DOHH2 (cell line): ENCODE results near the gene PIGT.

ENCODE experiments used
- H3F3A ChIP-seq: fragments of 200-600 bp; sonication (generic), shearing (Covaris generic); 2 replicates; pipeline ENCODE4 v1.6.0; 2016; ENCODE audit warnings: antibody characterized with exemption, mild to moderate bottlenecking; ENCODE audit not compliant: control insufficient read depth, insufficient read depth
- H3K27ac ChIP-seq: fragments of 200-600 bp; sonication (generic); 2 replicates; pipeline ENCODE4 v1.5.1; 2014; ENCODE audit warnings: low read depth, mild to moderate bottlenecking, low read length, moderate library complexity
- H3K27me3 ChIP-seq: fragments of 200-600 bp; sonication (generic); 2 replicates; pipeline ENCODE4 v1.6.1; 2014; ENCODE audit warnings: mild to moderate bottlenecking, low read length, mixed read lengths; ENCODE audit not compliant: control insufficient read depth
- H3K36me3 ChIP-seq: fragments of 200-600 bp; sonication (generic); 2 replicates; pipeline ENCODE4 v1.6.1; 2014; ENCODE audit warnings: mild to moderate bottlenecking, low read length, moderate library complexity, mixed read lengths; ENCODE audit not compliant: control insufficient read depth
- H3K4me1 ChIP-seq: fragments of 200-600 bp; sonication (generic); 2 replicates; pipeline ENCODE4 v1.6.1; 2014; ENCODE audit warnings: mild to moderate bottlenecking, low read length, mixed read lengths; ENCODE audit not compliant: control insufficient read depth
- H3K4me2 ChIP-seq: fragments of 200-600 bp; sonication (generic); 2 replicates; pipeline ENCODE4 v1.6.0; 2014; ENCODE audit warnings: mild to moderate bottlenecking, low read length, moderate library complexity
- H3K4me3 ChIP-seq: fragments of 200-600 bp; sonication (generic); 2 replicates; pipeline ENCODE4 v1.5.1; 2014; ENCODE audit warnings: mild to moderate bottlenecking, low read length, mixed read lengths
- H3K79me2 ChIP-seq: fragments of 200-600 bp; sonication (generic); 2 replicates; pipeline ENCODE4 v1.6.1; 2014; ENCODE audit warnings: mild to moderate bottlenecking, low read length, mixed read lengths; ENCODE audit not compliant: control insufficient read depth
- H3K9me2 ChIP-seq: fragments of 200-600 bp; sonication (generic); replicated peaks from 2 replicates; pipeline ENCODE4 v1.6.1; 2014; ENCODE audit warnings: mild to moderate bottlenecking, low read length, mixed read lengths; ENCODE audit not compliant: control insufficient read depth
- H3K9me3 ChIP-seq: fragments of 200-600 bp; sonication (generic); 2 replicates; pipeline ENCODE4 v1.6.1; 2014; ENCODE audit warnings: antibody characterized with exemption, low read length, mixed read lengths; ENCODE audit not compliant: control insufficient read depth, insufficient read depth
- H4K20me1 ChIP-seq: fragments of 200-600 bp; sonication (generic); 2 replicates; pipeline ENCODE4 v1.6.0; 2014; ENCODE audit warnings: low read depth, mild to moderate bottlenecking, antibody characterized with exemption, low read length, moderate library complexity; ENCODE audit not compliant: control insufficient read depth, insufficient read depth
- EZH2phosphoT487 ChIP-seq: fragments of 200-600 bp; sonication (generic); IDR thresholded peaks from 2 replicates; pipeline ENCODE4 v1.6.1; 2017; ENCODE audit warnings: borderline replicate concordance, mild to moderate bottlenecking, antibody characterized with exemption, low read length, moderate library complexity, mixed read lengths
- TF ChIP-seq, protein P1 (sequence below): fragments of 200-600 bp; sonication (generic); IDR thresholded peaks from one replicate; pipeline ENCODE4 v1.5.1; 2014; ENCODE audit warnings: antibody characterized with exemption, mild to moderate bottlenecking, low read depth, low read length; ENCODE audit not compliant: poor library complexity, severe bottlenecking

The PIGT gene

DNA sequence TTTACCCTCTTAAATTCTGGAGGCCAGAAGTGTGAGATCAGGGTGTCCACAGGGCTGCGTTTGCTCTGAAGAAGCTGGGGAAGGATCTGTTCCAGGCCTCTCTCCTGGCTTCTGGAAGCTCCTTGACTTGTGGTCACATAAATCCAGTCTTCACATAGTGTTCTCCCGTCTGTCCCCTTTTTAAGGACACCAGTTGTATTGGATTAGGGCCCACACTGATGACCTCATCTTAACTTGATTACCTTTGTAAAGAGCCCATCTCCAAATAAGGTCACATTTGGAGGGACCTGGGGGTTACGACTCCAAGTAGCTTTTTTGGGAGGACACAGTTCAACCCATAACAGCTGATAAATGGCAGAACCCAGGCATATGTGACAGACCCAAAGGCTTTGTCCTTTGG is 33.6 kb downstream of the PIGT start:
- H3K27ac ChIP-seq, result no peak overlapping the region
- TF ChIP-seq EZH2phosphoT487, result no peak
- TF ChIP-seq, protein P1, sequence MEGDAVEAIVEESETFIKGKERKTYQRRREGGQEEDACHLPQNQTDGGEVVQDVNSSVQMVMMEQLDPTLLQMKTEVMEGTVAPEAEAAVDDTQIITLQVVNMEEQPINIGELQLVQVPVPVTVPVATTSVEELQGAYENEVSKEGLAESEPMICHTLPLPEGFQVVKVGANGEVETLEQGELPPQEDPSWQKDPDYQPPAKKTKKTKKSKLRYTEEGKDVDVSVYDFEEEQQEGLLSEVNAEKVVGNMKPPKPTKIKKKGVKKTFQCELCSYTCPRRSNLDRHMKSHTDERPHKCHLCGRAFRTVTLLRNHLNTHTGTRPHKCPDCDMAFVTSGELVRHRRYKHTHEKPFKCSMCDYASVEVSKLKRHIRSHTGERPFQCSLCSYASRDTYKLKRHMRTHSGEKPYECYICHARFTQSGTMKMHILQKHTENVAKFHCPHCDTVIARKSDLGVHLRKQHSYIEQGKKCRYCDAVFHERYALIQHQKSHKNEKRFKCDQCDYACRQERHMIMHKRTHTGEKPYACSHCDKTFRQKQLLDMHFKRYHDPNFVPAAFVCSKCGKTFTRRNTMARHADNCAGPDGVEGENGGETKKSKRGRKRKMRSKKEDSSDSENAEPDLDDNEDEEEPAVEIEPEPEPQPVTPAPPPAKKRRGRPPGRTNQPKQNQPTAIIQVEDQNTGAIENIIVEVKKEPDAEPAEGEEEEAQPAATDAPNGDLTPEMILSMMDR, result no peak
- no peak overlapping the region for H3K4me3 ChIP-seq
- no peaks in the 10 kb centered on the region for H4K20me1 ChIP-seq
- no peak overlapping the region for H3K4me2 ChIP-seq
- no peaks in the 10 kb centered on the region for H3K9me2 ChIP-seq
- H3K27me3 ChIP-seq, result 0 out of 2 replicates have a peak, but pooled peaks cover 8% of the 10 kb centered on the region
- H3K4me1 ChIP-seq, result peaks cover 6% of the 10 kb centered on the region
- H3K36me3 ChIP-seq, result no peaks in the 10 kb centered on the region
- H3F3A ChIP-seq, result no peaks in the 10 kb centered on the region
- no peaks in the 10 kb centered on the region for H3K9me3 ChIP-seq
- no peaks in the 10 kb centered on the region for H3K79me2 ChIP-seq

DNA sequence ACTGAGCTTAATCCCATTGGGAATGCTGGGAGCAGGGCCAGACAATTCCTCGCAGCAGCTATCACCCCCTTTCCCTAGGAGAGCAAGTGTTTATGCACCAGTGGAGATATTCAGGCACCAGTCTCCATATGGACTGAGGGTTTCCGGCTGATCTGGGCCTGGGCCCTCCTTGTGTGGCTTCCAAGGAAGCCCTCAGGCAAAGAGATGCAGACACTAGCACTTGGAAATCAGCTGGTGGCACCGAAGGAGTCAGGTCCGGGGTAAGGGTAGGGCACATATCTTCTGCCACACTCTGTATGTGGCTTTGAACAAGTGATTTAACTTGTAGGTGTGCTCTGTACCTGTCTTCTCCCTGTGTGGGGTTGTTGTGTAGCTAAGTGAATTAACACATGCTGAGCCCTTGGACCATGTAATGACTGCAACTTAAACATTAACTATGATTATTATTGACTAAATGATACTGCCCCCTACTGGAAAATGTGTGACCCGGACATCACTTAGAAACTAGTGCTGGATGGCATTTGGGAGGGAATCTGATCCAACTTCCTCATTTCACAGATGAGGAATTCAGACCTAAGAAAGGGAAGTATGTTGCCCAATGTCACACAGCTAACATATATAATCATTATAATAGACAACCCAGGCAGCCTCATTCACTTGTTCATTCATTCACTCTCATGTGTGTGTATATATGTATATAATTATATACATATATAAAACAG is 34.3 kb downstream of the PIGT start:
- Histone ChIP-seq H3F3A (no peaks in the 10 kb centered on the region), H3K9me3 (no peaks in the 10 kb centered on the region), H3K4me1 (peaks cover 6% of the 10 kb centered on the region), H4K20me1 (no peaks in the 10 kb centered on the region), H3K4me2 (no peak overlapping the region), H3K9me2 (no peaks in the 10 kb centered on the region), H3K27ac (no peak overlapping the region), H3K27me3 (0 out of 2 replicates have a peak, but pooled peaks cover 8% of the 10 kb centered on the region), H3K36me3 (no peaks in the 10 kb centered on the region), H3K4me3 (no peak overlapping the region), H3K79me2 (no peaks in the 10 kb centered on the region)
- TF ChIP-seq, protein P1, result peak; percentile 84
- TF ChIP-seq EZH2phosphoT487, result no peak

DNA sequence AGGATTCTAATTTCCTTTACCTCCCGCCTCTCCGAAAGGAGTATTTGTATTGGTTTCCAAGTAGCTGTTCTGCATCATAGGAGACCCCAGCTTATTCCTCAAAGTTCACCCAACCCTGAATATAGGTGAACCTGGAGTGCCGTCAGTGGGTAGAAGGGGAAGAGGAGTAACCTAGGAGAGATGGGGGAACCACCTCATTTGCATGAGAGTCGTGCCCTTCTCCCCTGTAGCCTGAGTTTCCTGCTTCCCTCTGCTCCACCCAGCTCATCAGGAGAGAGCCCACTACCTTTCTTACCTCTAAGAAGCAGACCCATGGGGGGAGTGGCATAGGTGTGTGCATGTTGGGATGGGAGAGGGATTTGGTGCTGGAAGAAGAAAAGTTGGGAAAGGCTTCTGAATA is 36.3 kb downstream of the PIGT start:
- H3K36me3 ChIP-seq, result no peaks in the 10 kb centered on the region
- H3K27me3 ChIP-seq, result no peaks in the 10 kb centered on the region
- no peak for TF ChIP-seq EZH2phosphoT487
- TF ChIP-seq, protein P1, result no peak
- no peaks in the 10 kb centered on the region for H3F3A ChIP-seq
- H3K4me1 ChIP-seq, result peaks cover 6% of the 10 kb centered on the region
- H3K4me3 ChIP-seq, result no peak overlapping the region
- no peak overlapping the region for H3K27ac ChIP-seq
- no peaks in the 10 kb centered on the region for H3K9me2 ChIP-seq
- H3K79me2 ChIP-seq, result no peaks in the 10 kb centered on the region
- no peaks in the 10 kb centered on the region for H3K9me3 ChIP-seq
- H4K20me1 ChIP-seq, result no peaks in the 10 kb centered on the region
- H3K4me2 ChIP-seq, result no peak overlapping the region
